ENCODE measurements around the gene GLCE.
"Not testable (repeated sequence)": the region's sequence is repeated elsewhere in the genome, so short reads cannot be mapped to it uniquely, and the experiment has no call there.

GLCE gene

DNA sequence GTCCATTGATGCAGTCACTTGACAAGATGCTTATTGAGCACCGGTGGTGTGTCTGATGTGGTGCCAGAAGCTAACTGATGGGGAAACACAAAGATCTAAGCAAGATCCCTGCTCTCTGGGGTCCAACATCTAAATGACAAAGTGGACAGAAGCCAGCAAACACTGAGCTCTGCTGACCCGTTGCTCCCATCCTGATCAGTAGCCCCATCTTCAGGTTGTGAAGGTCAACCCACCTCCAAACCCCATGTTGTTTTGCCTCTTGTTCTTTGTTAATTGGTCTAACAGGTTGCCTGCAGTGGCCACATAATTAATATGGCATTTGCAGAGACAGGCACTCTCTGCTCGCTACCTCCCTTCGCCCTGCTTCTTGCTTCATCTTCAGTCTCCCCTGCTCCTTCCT lies 21.5 kb upstream of the GLCE start:
- no peak for DNase-seq (ENCODE audit: low spot score)

GRCh38 chr15:69140306-69140705 lies 20.1 kb upstream of the GLCE start:
- DNase-seq (ENCODE audit: low spot score) = no peak

DNA sequence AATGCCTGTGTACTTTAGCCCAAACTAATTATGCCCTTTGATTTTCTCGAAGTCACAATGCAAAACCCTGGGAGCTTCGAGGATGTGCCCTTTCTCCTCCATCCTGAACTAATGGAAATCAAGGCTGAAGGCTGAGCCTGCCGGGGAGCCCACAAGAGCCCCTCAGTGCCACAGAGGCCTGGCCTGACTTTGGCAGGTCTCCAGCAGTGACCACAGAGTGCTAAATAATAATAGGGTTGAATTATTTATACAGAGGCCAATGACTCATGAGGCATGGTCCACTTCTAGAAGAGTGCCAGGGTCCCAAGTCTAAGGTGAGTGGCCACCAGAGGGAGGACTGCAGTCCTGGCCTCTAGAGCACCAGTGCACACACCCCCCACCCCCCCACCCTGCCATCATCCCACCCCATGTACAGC lies 19.1 kb upstream of the GLCE start:
- no peak for DNase-seq (ENCODE audit: low spot score)

DNA sequence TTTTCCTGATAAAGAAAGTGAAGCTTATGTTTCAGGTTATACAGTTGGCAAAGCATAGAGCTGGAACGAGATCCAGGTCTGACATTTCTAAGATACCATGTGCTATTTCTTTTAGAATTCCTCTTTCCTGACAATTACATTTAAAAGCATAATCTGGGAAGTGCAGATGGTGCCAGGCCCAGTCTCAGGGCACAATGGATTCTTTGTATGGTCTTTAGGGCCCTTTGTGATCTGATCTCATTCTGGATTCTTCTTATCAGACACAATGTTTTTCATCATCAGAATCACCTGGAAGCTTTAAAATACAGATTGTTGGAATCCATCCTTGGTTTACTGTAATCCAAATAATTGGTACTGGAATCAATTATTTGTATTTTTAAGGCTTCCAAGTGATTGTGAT lies 18.6 kb upstream of the GLCE start:
- DNase-seq (ENCODE audit: low spot score) = peak; percentile 72

DNA sequence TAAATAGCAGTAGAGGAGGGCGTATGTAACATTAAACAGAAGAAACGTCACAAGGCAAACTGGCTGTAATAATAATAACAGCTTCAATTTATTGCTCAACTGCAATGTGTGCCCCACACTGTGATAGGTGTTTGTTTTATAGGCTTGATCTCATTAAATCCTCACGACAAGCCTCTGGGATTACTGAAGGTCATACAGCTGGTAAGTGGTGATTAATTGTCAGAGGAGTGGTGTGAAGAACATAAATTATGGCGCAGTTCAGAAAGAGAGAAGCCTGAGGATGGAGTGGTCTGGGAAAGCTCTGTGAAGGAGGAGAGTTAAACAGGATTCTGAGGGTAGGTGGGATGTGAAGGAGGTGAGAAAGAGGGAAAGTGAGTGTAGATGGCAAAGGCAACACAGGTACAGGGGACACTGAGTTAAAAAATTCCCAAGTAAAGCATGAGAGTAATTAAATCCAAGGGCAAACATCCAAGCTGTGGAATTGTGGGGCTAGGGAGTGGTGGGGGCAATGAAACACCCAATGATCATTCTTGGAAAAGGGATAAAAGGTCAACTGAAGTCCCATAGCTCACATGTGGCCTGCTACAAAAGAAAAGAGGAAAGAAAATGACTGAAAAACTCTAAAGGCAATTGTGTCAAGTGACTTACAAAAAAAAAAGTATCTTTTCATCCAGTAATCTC lies 16.5 kb upstream of the GLCE start:
- DNase-seq (ENCODE audit: low spot score) = no peak

- DNase-seq (ENCODE audit: low spot score) = no peak
Observed at GRCh38 chr15:69144530-69144929, 15.9 kb upstream of the GLCE start.

- no peak for DNase-seq (ENCODE audit: low spot score)
Observed at GRCh38 chr15:69145149-69145693, 15.2 kb upstream of the GLCE start.

GRCh38 chr15:69145694-69146492 lies 14.5 kb upstream of the GLCE start:
- peak; percentile 89 for DNase-seq (ENCODE audit: low spot score)

GRCh38 chr15:69146724-69147435 lies 13.6 kb upstream of the GLCE start:
- no peak for DNase-seq (ENCODE audit: low spot score)

DNA sequence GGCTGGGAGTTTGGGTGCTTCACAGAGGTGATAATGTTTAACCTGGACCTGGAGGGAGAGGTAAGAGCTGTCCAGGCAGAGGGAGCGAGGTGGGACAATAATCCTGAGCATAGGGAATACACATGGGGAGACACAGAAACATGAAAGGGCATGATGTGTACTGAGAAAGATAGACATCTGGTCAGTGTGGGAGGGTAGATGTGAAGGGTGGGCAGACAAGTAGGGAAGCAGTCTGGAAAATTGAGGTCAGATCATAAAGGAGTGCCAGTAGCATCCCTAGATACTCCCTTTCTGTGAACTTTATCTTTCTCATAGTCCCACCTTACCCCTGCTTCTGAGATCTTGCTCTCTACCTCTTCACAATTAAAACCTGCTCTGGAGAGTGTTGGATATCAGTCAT lies 12.0 kb upstream of the GLCE start:
- DNase-seq (ENCODE audit: low spot score) = no peak

DNA sequence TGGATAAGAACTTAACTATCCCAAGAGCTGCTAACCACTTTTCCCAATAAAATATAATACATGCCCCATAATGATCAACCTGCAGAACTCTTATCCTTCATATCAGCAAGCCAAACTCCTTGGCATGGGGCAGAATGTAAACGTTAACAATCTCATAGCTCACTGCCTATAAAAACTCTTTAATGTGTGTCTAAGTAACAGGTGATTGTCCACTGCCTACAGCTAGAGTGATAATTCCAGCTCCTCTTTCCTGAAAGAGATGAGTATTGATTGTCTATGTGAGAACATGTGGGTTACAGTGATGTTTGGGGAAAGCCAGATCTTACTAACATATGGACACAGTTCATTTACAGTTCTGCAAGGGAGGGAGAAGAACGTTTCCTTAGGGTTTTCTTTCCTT lies 11.3 kb upstream of the GLCE start:
- DNase-seq (ENCODE audit: low spot score) = no peak

DNA sequence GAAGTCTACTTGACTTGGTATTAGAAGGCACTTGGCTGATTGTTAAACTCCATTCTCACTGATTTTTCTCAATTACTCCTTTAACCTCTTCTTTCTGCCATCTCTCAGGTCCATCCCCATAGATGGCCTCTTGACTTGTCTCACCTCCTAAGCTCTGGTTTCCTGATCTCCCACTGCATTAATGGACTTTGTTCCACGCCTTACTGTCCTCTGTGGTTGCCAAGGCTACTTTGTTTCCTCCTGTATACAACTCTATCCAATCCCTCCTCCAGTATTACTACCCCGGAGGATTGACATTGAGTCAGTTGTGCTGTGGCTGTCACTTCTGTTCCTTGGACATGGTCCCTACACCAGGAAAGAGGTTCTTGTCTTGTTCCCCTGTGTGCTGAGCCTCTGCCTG lies 10.6 kb upstream of the GLCE start:
- DNase-seq (ENCODE audit: low spot score) = no peak

DNA sequence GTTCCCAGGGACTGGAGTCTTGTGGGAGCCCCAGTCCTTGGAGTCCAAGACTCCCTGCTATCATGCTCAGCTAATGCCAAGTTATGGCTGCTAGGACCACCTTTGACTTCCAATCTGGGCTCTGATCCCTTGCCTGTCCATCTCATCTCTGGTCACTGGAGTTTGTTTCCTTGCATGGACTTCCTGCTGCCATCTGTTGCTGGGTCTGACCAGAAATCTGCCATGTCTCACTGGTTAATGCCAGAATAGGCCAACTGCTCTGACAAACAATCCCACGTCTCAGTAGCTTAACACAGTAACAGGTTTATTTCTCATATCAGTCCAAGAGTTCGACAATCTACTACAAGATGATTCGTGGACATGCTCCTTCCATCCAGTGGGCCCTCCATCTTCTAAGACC lies 10.1 kb upstream of the GLCE start:
- DNase-seq (ENCODE audit: low spot score) = no peak

DNA sequence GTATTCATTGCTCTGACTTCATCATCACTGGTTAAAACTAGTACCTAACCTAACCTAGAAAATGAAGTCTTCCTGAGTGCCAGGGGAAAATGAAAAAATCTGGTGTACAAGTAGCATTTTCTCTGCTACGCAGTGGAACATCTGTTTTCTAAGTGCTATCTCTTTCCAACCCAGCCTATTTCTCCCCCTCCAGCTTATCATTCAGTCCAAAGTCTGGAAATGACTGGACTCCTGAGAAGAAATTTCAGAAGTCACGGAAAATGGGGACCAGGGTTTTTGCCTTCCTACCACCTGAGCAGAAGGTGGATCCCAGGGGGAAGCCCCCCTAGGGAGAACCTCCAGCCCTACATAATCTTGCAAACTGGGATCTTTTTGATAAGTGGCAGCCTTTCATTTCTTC lies 9.6 kb upstream of the GLCE start:
- no peak for DNase-seq (ENCODE audit: low spot score)

- no peak for DNase-seq (ENCODE audit: low spot score)
Observed at GRCh38 chr15:69153046-69153445, 7.4 kb upstream of the GLCE start.

DNA sequence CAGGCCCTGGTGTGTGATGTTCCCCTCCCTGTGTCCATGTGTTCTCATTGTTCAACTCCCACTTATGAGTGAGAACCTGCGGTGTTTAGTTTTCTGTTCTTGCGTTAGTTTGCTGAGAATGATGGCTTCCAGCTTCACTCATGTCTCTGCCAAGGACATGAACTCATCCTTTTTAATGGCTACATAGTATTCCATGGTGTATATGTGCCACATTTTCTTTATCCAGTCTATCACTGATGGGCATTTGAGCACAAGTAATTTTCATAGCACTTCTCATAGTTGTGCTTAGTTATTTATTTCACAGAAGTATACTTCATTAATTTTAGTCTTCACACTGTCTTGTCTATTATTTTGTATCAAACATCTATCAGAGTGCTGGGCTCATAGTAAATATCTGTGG lies 6.8 kb upstream of the GLCE start:
- not testable (repeated sequence) for DNase-seq (ENCODE audit: low spot score)

DNA sequence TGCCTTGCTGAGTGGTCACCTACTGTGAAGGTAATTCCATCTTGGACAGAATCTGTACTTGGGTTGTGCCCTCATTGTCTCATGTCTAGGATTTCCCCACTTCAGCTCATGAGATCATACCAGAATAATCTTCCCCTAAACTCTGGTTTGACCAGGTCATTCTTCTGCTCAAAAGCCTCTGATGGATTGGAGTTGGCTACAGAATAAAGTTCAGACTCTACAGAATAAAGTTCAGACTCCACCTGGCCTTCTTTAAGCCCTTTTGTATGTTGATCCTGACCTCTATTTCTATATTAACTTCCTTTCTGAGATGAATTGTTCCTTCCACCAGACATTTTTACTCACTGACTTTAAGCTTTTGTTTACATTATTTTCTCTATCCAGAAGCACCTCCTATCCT lies 6.4 kb upstream of the GLCE start:
- DNase-seq (ENCODE audit: low spot score) = no peak

- no peak for DNase-seq (ENCODE audit: low spot score)
Observed at GRCh38 chr15:69154684-69155083, 5.8 kb upstream of the GLCE start.

DNA sequence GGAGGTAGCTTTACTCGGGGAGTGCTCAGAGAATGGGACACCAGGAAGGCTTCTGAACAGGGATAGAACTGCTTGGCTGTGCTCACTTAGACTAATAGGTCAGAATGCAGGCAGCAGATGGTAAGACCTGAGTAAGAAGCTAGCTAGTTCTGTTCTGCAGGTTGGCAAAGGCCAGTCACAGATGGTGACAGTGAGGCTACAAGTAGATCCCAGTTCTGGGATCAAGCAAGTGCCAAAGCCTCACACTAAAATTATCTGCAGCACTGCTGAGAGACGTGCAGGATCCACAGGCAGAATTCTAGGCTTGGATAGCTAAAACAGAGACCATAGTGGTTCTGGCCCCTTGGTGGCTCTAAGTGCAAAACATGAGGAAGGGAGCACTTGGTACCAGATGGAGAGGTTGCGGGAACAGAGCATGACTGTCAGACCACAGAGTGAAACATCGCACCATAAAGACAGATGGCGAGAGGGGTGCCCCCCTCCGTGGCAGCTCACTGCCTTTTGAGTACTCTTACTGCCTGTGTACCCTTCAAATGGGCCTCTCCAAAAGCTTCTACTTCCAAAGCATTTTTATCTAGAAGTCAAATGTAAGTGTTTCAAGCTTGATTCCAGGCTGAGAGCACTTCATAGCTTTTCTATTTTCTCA lies 3.6 kb upstream of the GLCE start:
- peak; percentile 74 for DNase-seq (ENCODE audit: low spot score)

DNA sequence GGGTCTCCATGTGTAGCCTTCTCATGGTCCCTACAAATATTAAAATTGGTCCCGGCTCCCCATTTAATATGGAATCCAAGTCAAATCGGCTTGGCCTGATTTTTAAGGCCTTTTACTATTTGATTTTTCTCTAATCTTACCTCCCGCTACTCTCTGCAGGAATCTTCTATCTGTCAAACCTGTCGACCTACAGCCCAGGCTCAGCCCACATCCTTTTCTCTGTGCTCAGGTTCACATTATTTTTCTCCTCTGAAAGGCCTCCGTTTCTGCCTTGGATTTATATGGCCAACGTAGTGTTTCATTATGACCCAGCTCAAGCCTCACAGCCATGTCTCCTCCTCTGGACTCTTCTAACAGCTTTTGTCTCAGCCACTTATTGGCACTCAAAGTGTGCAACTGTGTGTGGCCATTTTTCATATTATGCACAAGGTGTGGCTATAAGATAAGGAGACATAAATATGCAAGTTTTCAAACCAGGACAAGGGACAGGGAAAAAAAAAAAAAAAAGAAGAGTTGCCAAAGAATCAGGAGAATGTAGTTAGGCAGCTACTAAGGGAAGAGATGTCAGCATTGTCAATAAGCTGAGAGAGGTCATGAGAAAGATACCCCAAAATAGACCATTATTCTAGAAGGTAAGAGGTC lies 2.1 kb upstream of the GLCE start:
- DNase-seq (ENCODE audit: low spot score) = no peak

DNA sequence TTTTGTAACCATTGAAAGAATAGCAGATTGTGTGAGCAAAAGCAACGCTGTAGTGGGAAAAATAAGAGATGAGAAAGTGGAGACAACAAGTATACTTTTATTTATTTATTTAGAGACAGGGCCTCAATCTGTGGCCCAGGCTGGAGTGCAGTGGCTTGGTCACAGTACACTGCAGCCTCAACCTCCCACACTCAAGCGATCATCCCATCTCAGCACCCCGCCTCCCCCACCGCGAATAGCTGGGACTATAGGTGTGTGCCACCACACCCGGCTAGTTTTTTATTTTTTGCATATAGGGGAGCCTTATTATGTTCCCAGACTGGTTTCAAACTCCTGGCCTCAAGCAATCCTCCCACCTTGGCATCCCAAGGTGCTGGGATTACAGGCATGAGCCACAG lies 1.6 kb upstream of the GLCE start:
- peak; percentile 55 for DNase-seq (ENCODE audit: low spot score)

DNA sequence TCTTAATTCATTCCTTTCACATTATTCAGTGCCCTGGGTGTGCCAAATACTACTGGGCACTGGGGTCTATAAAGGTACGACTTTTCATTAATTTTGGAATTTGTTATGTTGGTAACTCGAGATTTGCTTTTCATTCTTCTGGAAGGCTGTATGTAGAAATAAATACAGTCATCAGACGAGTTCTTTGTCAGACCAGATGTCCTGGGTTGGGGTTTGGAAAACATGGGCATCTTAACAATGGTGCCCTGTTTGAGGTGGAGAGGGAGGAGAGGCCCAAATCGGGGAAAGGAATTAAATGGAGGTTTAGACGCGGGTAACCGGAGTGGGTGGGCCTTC lies 662 bp upstream of the GLCE start:
- peak; percentile 82 for DNase-seq (ENCODE audit: low spot score)

Measured in pons (tissue), 1 donor.